ENCODE measurements around the gene STRN4. TPM values are rescaled to one million over a fixed set of nuclear protein-coding genes. Genes with fewer than 3 reads are reported as not detected.

STRN4 gene
- total RNA-seq, 4 donors from 2014 or later = 81.6 to 306 (median 174) TPM

DNA sequence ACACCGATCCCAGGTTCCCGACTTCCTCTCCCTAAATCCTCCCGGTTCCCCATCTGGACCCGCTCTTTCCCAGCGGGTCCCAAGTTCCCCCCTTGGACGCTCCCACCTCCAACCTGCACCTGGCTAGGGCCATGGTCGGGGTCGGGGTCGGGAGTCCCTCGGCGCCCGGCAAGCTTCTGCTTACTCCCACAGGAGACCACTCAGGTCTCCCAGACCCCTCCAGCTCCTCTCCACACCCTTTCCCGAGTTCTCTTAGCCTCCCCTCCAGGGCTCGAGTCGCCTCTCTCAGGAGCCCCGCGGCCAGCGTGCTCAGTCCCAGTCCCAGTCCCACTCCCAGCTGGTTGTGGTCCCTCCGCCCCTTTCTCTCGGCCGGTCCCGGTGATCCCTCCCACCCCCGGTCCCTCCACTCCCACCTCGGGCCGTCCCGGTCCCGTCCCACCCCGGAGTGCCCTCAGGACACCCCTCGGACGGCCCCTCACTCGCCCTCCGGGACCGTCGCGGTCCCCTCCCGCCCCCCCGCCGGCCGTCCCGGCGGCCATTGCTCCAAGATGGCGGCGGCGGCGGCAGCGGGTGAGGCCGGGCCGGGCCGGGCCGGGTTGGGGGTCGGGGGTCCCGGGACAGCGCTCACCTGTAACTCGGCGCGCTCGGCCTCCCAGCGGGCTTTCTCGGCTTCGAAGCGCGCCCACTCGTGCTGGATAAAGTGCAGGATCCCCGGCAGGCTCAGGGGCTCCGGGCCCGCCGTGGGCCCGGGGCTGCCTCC is 549 bp downstream of the STRN4 start, which contains the start of gene FKRP:
TSS of gene FKRP (plus strand) at position 537 of the 760 bp plus-strand sequence. CDS start 9,394 bp downstream, outside the sequence.
- no peaks in the 10 kb centered on the region for H3K36me3 ChIP-seq
- peak within 1 kb of the TSS; percentile 92 to 100 (median 96) for H3K4me3 ChIP-seq
- peaks cover 11 to 34% (median 19%) of the 10 kb centered on the region in 4 donors for H3K4me1 ChIP-seq
- no peaks in the 10 kb centered on the region for H3K9me3 ChIP-seq
- TF ChIP-seq CTCF (IDR thresholded peaks at IDR 0.05) (no peak), POLR2A (IDR thresholded peaks at IDR 0.05) (no peak), POLR2AphosphoS5 (IDR thresholded peaks at IDR 0.05) (no peak), EP300 (IDR thresholded peaks at IDR 0.05; ENCODE audit: low read depth) (no peak)
- intact Hi-C loops (cut with DNase I; ENCODE audit: low total_unique reads) (loop anchor here (5.0 kb wide), 2 partner anchors 43 to 143 kb away; partner anchors contain the start of gene CALM3), in situ Hi-C loops (cut with MboI; ENCODE audit: low pct_ligation_motif_present in 1 of 4, low pct_unique_long_range_greater_than_20kb in 1 of 4, low sequenced_read_pairs in 3 of 4) (no loop called here)
- no peak for DNase-seq
- WGBS, 2 donors (ENCODE audit: low coverage in 1 of 2) = 1% methylated on average over 53 of the region's 68 CpGs; no CpG with 5 or more reads in 1 of the 2 donors
- no peaks in the 10 kb centered on the region for H3K27me3 ChIP-seq
- peak within 1 kb of the TSS; percentile 88 to 96 (median 94) for H3K27ac ChIP-seq

GRCh38 chr19:46745030-46745429 is 1.2 kb downstream of the STRN4 start:
- intact Hi-C loops (cut with DNase I; ENCODE audit: low total_unique reads) = loop anchor here (5.0 kb wide), 2 partner anchors 43 to 143 kb away; partner anchors contain the start of gene CALM3
- Histone ChIP-seq H3K4me1 (peaks cover 11 to 34% (median 19%) of the 10 kb centered on the region in 4 donors), H3K4me3 (peak overlapping the region; percentile 85 to 100 (median 96)), H3K27me3 (no peaks in the 10 kb centered on the region), H3K36me3 (no peaks in the 10 kb centered on the region), H3K9me3 (no peaks in the 10 kb centered on the region), H3K27ac (peak overlapping the region in 3 of 4 donors; percentile 93 to 96 (median 94))
- no peak for DNase-seq
- in situ Hi-C loops (cut with MboI; ENCODE audit: low pct_ligation_motif_present in 1 of 4, low pct_unique_long_range_greater_than_20kb in 1 of 4, low sequenced_read_pairs in 3 of 4) = no loop called here
- TF ChIP-seq EP300 (IDR thresholded peaks at IDR 0.05; ENCODE audit: low read depth) (no peak), POLR2AphosphoS5 (IDR thresholded peaks at IDR 0.05) (no peak), CTCF (IDR thresholded peaks at IDR 0.05) (no peak), POLR2A (IDR thresholded peaks at IDR 0.05) (no peak)
- WGBS, 2 donors (ENCODE audit: low coverage in 1 of 2) = 20 to 23% methylated on average over 1 to 8 of the region's 8 CpGs

- TF ChIP-seq POLR2AphosphoS5 (IDR thresholded peaks at IDR 0.05) = no peak
Observed at GRCh38 chr19:46744005-46744691, 2.1 kb downstream of the STRN4 start.

GRCh38 chr19:46742926-46743480 is 3.2 kb downstream of the STRN4 start:
- no peak for DNase-seq
- no peak for TF ChIP-seq POLR2AphosphoS5 (IDR thresholded peaks at IDR 0.05)
- TF ChIP-seq POLR2A (IDR thresholded peaks at IDR 0.05) = no peak
- no peak for TF ChIP-seq EP300 (IDR thresholded peaks at IDR 0.05; ENCODE audit: low read depth)
- no peak for TF ChIP-seq CTCF (IDR thresholded peaks at IDR 0.05)
- 59 to 71% methylated on average over 3 to 4 of the region's 4 CpGs for WGBS, 2 donors (ENCODE audit: low coverage in 1 of 2)
- H3K36me3 ChIP-seq = peaks cover 0 to 2% (median under 1%) of the 10 kb centered on the region in 4 donors
- no peak overlapping the region for H3K27ac ChIP-seq
- in situ Hi-C loops (cut with MboI; ENCODE audit: low pct_ligation_motif_present in 1 of 4, low pct_unique_long_range_greater_than_20kb in 1 of 4, low sequenced_read_pairs in 3 of 4) (no loop called here), intact Hi-C loops (cut with DNase I; ENCODE audit: low total_unique reads) (no loop called here)
- peaks cover 11 to 40% (median 19%) of the 10 kb centered on the region in 4 donors for H3K4me1 ChIP-seq
- no peak overlapping the region for H3K4me3 ChIP-seq
- no peaks in the 10 kb centered on the region for H3K9me3 ChIP-seq
- no peaks in the 10 kb centered on the region for H3K27me3 ChIP-seq

More at GRCh38 chr19:46744005-46744691, 2.1 kb downstream of the STRN4 start:
- Histone ChIP-seq H3K9me3 (no peaks in the 10 kb centered on the region), H3K36me3 (no peaks in the 10 kb centered on the region), H3K27me3 (no peaks in the 10 kb centered on the region), H3K4me1 (peaks cover 11 to 40% (median 19%) of the 10 kb centered on the region in 4 donors), H3K27ac (no peak overlapping the region), H3K4me3 (peak overlapping the region in 1 of 4 donors; percentile 92)
- in situ Hi-C loops (cut with MboI; ENCODE audit: low pct_ligation_motif_present in 1 of 4, low pct_unique_long_range_greater_than_20kb in 1 of 4, low sequenced_read_pairs in 3 of 4) (no loop called here), intact Hi-C loops (cut with DNase I; ENCODE audit: low total_unique reads) (no loop called here)
- 80 to 86% methylated on average over 4 to 12 of the region's 12 CpGs for WGBS, 2 donors (ENCODE audit: low coverage in 1 of 2)
- no peak for DNase-seq
